Mammary epithelial cell (primary cell): ENCODE measurements around the gene TNFAIP3.

Source experiments
- EZH2 ChIP-seq: IDR thresholded peaks from 2 replicates; pipeline ENCODE4 v1.6.1; 2012; ENCODE audit warnings: low read length, inconsistent platforms, borderline replicate concordance
- TF ChIP-seq, protein P1 (sequence below), 2 donors: IDR thresholded peaks in 1 of 2; conservative IDR thresholded peaks in 1 of 2; 2 replicates each; pipeline ENCODE4 v1.5.1; 2011 to 2012; ENCODE audit warnings: inconsistent platforms in 2 of 2, low read length in 2 of 2, mild to moderate bottlenecking in 2 of 2, control low read depth in 1 of 2, low read depth in 1 of 2; ENCODE audit not compliant: insufficient read depth in 1 of 2; ENCODE audit errors: extremely low read depth in 1 of 2

DNA sequence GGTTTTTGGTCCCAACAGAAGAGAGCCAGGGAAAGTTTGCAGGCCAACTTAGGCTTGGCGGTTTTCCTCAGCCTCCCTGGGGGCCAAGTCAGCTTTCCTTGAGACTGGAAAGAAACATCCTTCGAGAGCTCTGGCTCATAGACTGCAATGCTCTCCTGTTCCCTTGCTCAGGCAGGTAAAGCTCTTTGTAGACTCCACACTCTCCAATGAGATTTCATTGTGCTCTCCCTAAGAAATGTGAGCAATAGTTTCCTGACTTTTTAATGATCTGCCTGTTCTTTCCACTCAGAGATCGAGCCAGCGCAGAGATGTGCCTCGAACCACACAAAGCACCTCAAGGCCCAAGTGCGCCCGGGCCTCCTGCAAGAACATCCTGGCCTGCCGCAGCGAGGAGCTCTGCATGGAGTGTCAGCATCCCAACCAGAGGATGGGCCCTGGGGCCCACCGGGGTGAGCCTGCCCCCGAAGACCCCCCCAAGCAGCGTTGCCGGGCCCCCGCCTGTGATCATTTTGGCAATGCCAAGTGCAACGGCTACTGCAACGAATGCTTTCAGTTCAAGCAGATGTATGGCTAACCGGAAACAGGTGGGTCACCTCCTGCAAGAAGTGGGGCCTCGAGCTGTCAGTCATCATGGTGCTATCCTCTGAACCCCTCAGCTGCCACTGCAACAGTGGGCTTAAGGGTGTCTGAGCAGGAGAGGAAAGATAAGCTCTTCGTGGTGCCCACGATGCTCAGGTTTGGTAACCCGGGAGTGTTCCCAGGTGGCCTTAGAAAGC is 13.9 kb downstream of the TNFAIP3 start:
- TF ChIP-seq, protein P1, sequence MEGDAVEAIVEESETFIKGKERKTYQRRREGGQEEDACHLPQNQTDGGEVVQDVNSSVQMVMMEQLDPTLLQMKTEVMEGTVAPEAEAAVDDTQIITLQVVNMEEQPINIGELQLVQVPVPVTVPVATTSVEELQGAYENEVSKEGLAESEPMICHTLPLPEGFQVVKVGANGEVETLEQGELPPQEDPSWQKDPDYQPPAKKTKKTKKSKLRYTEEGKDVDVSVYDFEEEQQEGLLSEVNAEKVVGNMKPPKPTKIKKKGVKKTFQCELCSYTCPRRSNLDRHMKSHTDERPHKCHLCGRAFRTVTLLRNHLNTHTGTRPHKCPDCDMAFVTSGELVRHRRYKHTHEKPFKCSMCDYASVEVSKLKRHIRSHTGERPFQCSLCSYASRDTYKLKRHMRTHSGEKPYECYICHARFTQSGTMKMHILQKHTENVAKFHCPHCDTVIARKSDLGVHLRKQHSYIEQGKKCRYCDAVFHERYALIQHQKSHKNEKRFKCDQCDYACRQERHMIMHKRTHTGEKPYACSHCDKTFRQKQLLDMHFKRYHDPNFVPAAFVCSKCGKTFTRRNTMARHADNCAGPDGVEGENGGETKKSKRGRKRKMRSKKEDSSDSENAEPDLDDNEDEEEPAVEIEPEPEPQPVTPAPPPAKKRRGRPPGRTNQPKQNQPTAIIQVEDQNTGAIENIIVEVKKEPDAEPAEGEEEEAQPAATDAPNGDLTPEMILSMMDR (conservative IDR thresholded peaks at IDR 0.05 in 1 of 2, IDR thresholded peaks at IDR 0.05 in 1 of 2; ENCODE audit: extremely low read depth in 1 of 2, insufficient read depth in 1 of 2, low read depth in 1 of 2, low read length in 2 of 2): no peak
- TF ChIP-seq EZH2: no peak
